Vagina (tissue), 2 donors: ENCODE measurements around the gene UROC1. TPM values are rescaled to one million over a fixed set of nuclear protein-coding genes. Genes with fewer than 3 reads are reported as not detected.

Source experiments
- DNase-seq, 2 donors: peaks; one replicate each; pipeline ENCODE4 v3.0.0-alpha.2; 2017; ENCODE audit errors: extremely low spot score in 2 of 2
- H3K27ac ChIP-seq: fragments of 200-600 bp; sonication (generic); one replicate; pipeline ENCODE4 v1.5.1; 2019
- H3K27me3 ChIP-seq: fragments of 200-600 bp; sonication (generic); one replicate; pipeline ENCODE4 v1.5.1; 2019
- H3K36me3 ChIP-seq, 2 donors: fragments of 200-600 bp; sonication (generic); one replicate each; pipeline ENCODE4 v1.5.1; 2017 to 2019
- H3K4me1 ChIP-seq: fragments of 200-600 bp; sonication (generic); one replicate; pipeline ENCODE4 v1.5.1; 2019
- H3K4me3 ChIP-seq, 2 donors: fragments of 200-600 bp; sonication (generic); 1 replicate in 1 of 2; 2 replicates in 1 of 2; pipeline ENCODE4 v1.5.1; 2016 to 2019
- H3K9me3 ChIP-seq: fragments of 200-600 bp; sonication (generic); one replicate; pipeline ENCODE4 v1.5.1; 2019
- POLR2A ChIP-seq, 2 donors: fragments of 450-650 bp; IDR thresholded peaks; one replicate each; pipeline ENCODE4 v1.6.1; 2017; ENCODE audit warnings: antibody characterized with exemption in 2 of 2, mild to moderate bottlenecking in 2 of 2, moderate library complexity in 2 of 2
- POLR2AphosphoS5 ChIP-seq, 2 donors: sonication (generic); formaldehyde crosslinking; IDR thresholded peaks; one replicate each; pipeline ENCODE4 v1.9.0; 2017; ENCODE audit warnings: antibody characterized with exemption in 2 of 2, mild to moderate bottlenecking in 2 of 2, low read depth in 1 of 2; ENCODE audit not compliant: insufficient read depth in 1 of 2
- intact Hi-C: fragments of 100-400 bp; cut with DNase I; formaldehyde crosslinking; loops from one replicate; pipeline ENCODE4 v1.15.1; 2023
- total RNA-seq: library from RNA; depleted of rRNA; stranded (reverse); fragments of >200 nt; gene quantifications from one replicate; pipeline ENCODE4 v1.2.3, GENCODE V29; 2016
- TF ChIP-seq, protein P1 (sequence below), 3 experiments: fragments of 450-650 bp in 2 of 3; fragments of 200-600 bp in 1 of 3; sonication (generic) in 1 of 3; IDR thresholded peaks; one replicate each; pipeline ENCODE4 v1.5.1; 2017 to 2019; ENCODE audit warnings: antibody characterized with exemption in 3 of 3, mild to moderate bottlenecking in 2 of 3, moderate library complexity in 2 of 3

Gene UROC1
- total RNA-seq, 1 donor from 2014 or later = not detected

DNA sequence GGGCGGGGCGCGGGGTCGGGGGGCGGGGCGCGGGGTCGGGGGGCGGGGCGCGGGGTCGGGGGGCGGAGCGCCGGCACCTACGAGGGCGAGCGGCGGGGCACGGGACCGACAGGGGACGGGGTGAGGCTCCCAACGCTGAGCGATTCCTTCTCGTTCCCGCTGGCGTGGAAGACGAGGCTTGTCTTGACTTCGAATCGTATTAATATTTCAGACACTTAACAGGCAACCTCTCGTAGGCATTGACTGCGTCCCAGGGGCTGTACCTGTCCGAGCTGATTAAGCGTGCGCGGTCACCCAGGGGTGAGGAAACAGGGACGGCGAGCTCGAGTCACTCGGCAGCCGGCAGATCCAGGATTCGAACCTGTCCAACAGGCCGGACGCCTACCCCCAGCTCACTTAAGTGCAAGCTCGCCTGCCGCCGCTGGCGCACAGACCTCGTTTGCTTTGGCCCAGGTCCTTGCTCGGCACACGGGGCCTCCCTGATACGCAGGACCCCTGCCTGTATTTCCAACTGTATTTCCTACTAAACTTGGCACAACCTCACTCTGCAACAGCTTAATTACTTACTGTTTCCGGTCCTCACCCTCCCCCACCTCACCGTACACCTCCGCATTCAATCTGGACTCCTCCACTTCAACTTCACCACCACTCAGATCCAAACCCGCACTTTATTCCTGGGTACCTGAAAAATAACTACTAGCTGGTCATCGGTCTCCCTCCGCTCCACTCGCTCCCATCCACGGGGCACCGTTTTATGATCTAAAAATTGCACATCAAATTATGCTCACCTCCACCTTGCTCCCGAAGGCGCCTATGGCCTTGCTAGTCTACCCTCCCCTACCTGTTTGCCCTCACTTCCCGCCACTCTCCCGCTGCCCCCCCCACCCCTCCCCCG is 41.2 kb downstream of the UROC1 start:
- Histone ChIP-seq H3K27me3 (no peaks in the 10 kb centered on the region), H3K9me3 (no peaks in the 10 kb centered on the region), H3K4me3 (peak overlapping the region; percentile 55 to 74), H3K36me3 (peaks cover 0 to 2% of the 10 kb centered on the region in 2 donors), H3K4me1 (peaks cover 43% of the 10 kb centered on the region), H3K27ac (peak overlapping the region; percentile 90)
- peak in 1 of 2 donors; percentile 88 for TF ChIP-seq POLR2AphosphoS5 (IDR thresholded peaks at IDR 0.05; ENCODE audit: insufficient read depth in 1 of 2, low read depth in 1 of 2)
- TF ChIP-seq POLR2A (IDR thresholded peaks at IDR 0.05) = peak in 1 of 2 donors; percentile 79
- TF ChIP-seq, protein P1, sequence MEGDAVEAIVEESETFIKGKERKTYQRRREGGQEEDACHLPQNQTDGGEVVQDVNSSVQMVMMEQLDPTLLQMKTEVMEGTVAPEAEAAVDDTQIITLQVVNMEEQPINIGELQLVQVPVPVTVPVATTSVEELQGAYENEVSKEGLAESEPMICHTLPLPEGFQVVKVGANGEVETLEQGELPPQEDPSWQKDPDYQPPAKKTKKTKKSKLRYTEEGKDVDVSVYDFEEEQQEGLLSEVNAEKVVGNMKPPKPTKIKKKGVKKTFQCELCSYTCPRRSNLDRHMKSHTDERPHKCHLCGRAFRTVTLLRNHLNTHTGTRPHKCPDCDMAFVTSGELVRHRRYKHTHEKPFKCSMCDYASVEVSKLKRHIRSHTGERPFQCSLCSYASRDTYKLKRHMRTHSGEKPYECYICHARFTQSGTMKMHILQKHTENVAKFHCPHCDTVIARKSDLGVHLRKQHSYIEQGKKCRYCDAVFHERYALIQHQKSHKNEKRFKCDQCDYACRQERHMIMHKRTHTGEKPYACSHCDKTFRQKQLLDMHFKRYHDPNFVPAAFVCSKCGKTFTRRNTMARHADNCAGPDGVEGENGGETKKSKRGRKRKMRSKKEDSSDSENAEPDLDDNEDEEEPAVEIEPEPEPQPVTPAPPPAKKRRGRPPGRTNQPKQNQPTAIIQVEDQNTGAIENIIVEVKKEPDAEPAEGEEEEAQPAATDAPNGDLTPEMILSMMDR (IDR thresholded peaks at IDR 0.05) = no peak
- peak in 1 of 2 donors; percentile 93 for DNase-seq
- intact Hi-C loops = loop anchor here (10.0 kb wide), 1 partner anchor 122 kb away; the partner anchor contains the start of gene KLF15

- intact Hi-C loops = loop anchor here (10.0 kb wide), 1 partner anchor 121 kb away; the partner anchor contains the start of gene KLF15
Measured at GRCh38 chr3:126475413-126476114, 42.0 kb downstream of the UROC1 start, which contains the start of gene ZXDC. TSS of gene ZXDC (minus strand) at chr3:126475891. CDS start at chr3:126475865, 26 bp downstream.

DNA sequence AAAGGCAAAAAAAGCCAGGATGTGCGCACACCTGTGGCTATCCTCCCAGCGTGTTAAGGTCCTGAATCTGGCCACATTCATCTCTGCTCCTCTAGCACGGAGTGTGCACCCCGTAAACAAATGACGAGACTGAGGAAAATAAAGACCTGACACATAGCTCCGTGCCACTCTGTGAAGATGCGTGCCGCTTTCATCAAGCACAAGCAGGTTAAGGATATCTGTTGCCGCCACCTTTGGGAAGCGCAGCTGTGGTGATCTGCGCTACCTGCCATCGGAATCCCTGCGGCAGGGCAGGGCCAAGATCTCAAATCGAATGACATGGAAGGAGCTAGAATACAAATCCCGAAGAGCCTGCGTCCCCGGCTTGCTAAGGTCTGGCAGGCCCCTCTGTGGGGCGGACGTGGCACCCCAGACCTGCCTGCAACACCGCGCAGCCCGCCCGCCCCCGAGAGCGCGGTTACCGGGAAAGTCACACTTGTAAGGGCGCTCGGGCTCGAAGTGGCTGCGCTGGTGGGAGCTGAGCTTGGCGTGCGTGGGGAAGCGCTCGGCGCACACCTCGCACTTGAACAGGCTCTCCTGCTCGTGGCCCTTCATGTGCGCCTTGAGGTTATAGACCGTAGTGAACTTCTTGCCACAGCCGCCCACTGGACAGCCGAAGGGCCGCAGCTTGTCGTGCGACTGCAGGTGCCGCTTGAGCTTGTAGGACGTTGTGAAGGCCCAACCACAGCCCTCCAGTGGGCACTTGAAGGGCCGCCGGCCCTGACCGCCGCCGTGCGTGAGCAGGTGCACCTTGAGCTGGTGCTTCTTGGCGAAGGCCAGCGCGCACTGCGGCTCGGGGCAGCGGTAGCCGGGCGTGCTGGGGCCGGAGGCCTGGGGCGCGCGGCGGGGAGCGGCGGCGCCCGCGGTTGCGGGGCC is 42.8 kb downstream of the UROC1 start:
- Histone ChIP-seq H3K36me3 (peaks cover 4 to 18% of the 10 kb centered on the region in 2 donors), H3K9me3 (no peaks in the 10 kb centered on the region), H3K4me3 (peak overlapping the region; percentile 55 to 88), H3K27me3 (no peaks in the 10 kb centered on the region), H3K27ac (peak overlapping the region; percentile 89), H3K4me1 (peaks cover 51% of the 10 kb centered on the region)
- DNase-seq = no peak
- intact Hi-C loops = loop anchor here (10.0 kb wide), 1 partner anchor 120 kb away; the partner anchor contains the start of gene KLF15
- TF ChIP-seq POLR2A (IDR thresholded peaks at IDR 0.05) (no peak), POLR2AphosphoS5 (IDR thresholded peaks at IDR 0.05; ENCODE audit: insufficient read depth in 1 of 2, low read depth in 1 of 2) (no peak)
- TF ChIP-seq, protein P1 (IDR thresholded peaks at IDR 0.05) = no peak

More at GRCh38 chr3:126475413-126476114, 42.0 kb downstream of the UROC1 start, which contains the start of gene ZXDC:
- DNase-seq = no peak
- Histone ChIP-seq H3K27me3 (no peaks in the 10 kb centered on the region), H3K36me3 (peaks cover 0 to 10% of the 10 kb centered on the region in 2 donors), H3K9me3 (no peaks in the 10 kb centered on the region), H3K4me3 (peak within 1 kb of the TSS; percentile 74 to 88), H3K27ac (peak within 1 kb of the TSS; percentile 90), H3K4me1 (peaks cover 51% of the 10 kb centered on the region)
- peak in 1 of 2 donors; percentile 88 for TF ChIP-seq POLR2A (IDR thresholded peaks at IDR 0.05)
- TF ChIP-seq, protein P1 (IDR thresholded peaks at IDR 0.05) = no peak

- H3K4me3 ChIP-seq = peak overlapping the region; percentile 55 to 88
- H3K27me3 ChIP-seq = no peaks in the 10 kb centered on the region
- H3K9me3 ChIP-seq = no peaks in the 10 kb centered on the region
- peaks cover 5 to 31% of the 10 kb centered on the region in 2 donors for H3K36me3 ChIP-seq
- TF ChIP-seq POLR2A (IDR thresholded peaks at IDR 0.05) (no peak), POLR2AphosphoS5 (IDR thresholded peaks at IDR 0.05; ENCODE audit: insufficient read depth in 1 of 2, low read depth in 1 of 2) (no peak)
- TF ChIP-seq, protein P1 (IDR thresholded peaks at IDR 0.05) = no peak
- H3K4me1 ChIP-seq = peaks cover 51% of the 10 kb centered on the region
- intact Hi-C loops = loop anchor here (10.0 kb wide), 1 partner anchor 119 kb away; the partner anchor contains the start of gene KLF15
- no peak overlapping the region for H3K27ac ChIP-seq
- DNase-seq = no peak
Measured at GRCh38 chr3:126473292-126474168, 44.0 kb downstream of the UROC1 start.
